Measurements from ENCODE around the gene SIN3A.

Gene SIN3A

GRCh38 chr15:75358771-75359536 is 92.5 kb downstream of the SIN3A start:
- Histone ChIP-seq H3K27me3 (ENCODE audit: insufficient read depth, poor library complexity, severe bottlenecking) (no peaks in the 10 kb centered on the region), H3K4me1 (ENCODE audit: insufficient read depth, poor library complexity, severe bottlenecking) (no peaks in the 10 kb centered on the region), H3K9me3 (ENCODE audit: severe bottlenecking) (no peaks in the 10 kb centered on the region), H3K36me3 (ENCODE audit: low read depth) (peaks cover 54% of the 10 kb centered on the region), H3K4me3 (ENCODE audit: severe bottlenecking) (no peak overlapping the region), H3K27ac (ENCODE audit: poor library complexity, severe bottlenecking) (no peak overlapping the region)
- ATAC-seq (ENCODE audit: low read depth), result no peak
- no peak for DNase-seq (ENCODE audit: low spot score)
- TF ChIP-seq, protein P1, sequence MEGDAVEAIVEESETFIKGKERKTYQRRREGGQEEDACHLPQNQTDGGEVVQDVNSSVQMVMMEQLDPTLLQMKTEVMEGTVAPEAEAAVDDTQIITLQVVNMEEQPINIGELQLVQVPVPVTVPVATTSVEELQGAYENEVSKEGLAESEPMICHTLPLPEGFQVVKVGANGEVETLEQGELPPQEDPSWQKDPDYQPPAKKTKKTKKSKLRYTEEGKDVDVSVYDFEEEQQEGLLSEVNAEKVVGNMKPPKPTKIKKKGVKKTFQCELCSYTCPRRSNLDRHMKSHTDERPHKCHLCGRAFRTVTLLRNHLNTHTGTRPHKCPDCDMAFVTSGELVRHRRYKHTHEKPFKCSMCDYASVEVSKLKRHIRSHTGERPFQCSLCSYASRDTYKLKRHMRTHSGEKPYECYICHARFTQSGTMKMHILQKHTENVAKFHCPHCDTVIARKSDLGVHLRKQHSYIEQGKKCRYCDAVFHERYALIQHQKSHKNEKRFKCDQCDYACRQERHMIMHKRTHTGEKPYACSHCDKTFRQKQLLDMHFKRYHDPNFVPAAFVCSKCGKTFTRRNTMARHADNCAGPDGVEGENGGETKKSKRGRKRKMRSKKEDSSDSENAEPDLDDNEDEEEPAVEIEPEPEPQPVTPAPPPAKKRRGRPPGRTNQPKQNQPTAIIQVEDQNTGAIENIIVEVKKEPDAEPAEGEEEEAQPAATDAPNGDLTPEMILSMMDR (IDR thresholded peaks at IDR 0.05; ENCODE audit: poor library complexity, severe bottlenecking), result no peak

DNA sequence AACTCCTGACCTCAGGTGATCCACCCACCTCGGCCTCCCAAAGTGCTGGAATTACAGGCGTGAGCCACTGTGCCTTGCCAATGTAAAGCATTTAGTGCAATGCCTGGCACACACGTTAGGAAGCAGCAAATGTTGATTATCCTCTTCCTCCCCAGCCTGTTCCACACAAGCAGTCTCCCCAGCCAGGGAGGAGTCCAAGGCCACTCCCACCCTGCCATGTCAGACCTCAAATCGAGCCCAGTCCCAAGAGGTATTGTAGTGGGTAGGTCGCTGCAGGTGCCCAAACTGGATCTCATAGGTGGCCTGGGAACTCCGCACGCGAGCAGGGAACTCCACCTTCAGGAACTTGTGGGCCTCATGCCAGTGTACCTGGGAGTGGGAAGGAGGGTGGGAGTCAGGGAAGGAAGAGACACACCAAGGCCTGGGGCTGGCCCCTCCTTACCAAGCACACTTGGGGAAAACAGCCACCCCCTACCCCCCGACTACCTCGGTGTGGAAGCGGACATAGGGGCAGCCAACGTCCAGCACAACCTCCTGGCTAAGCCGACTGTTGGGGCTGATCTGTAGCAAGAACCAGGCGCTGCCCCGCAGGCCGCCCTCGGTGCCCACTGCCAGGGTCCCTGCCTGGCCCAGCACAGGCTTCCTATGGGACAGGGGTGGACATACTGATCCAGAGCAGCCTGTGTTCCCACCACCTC is 93.4 kb downstream of the SIN3A start:
- no peaks in the 10 kb centered on the region for H3K27me3 ChIP-seq (ENCODE audit: insufficient read depth, poor library complexity, severe bottlenecking)
- ATAC-seq (ENCODE audit: low read depth) (no peak), DNase-seq (ENCODE audit: low spot score) (peak; percentile 69)
- TF ChIP-seq, protein P1 (IDR thresholded peaks at IDR 0.05; ENCODE audit: poor library complexity, severe bottlenecking), result no peak
- H3K9me3 ChIP-seq (ENCODE audit: severe bottlenecking), result no peaks in the 10 kb centered on the region
- H3K4me3 ChIP-seq (ENCODE audit: severe bottlenecking), result no peak overlapping the region
- H3K36me3 ChIP-seq (ENCODE audit: low read depth), result peaks cover 54% of the 10 kb centered on the region
- no peaks in the 10 kb centered on the region for H3K4me1 ChIP-seq (ENCODE audit: insufficient read depth, poor library complexity, severe bottlenecking)
- no peak overlapping the region for H3K27ac ChIP-seq (ENCODE audit: poor library complexity, severe bottlenecking)

DNA sequence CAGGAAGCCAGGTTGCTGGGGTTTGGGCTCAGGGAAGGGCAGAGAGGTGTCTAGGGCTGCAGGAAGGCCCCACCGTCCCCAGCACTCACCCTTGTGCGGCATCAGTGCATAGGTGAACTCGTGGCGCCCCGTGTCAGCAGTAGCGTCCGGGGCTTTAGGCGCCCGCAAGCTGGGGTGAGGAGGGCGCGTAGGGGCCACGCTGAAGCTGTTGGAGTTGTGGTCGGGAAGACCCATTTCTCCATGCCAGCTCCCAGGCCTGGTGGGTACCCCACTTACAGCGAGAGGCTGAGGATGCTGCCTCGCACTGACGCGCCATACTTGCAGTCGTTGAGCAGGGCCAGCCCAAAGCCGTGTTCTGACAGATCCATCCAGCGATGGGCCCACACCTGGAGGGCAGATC is 95.0 kb downstream of the SIN3A start:
- Histone ChIP-seq H3K36me3 (ENCODE audit: low read depth) (peaks cover 40% of the 10 kb centered on the region), H3K9me3 (ENCODE audit: severe bottlenecking) (no peaks in the 10 kb centered on the region), H3K27ac (ENCODE audit: poor library complexity, severe bottlenecking) (no peak overlapping the region), H3K27me3 (ENCODE audit: insufficient read depth, poor library complexity, severe bottlenecking) (no peaks in the 10 kb centered on the region), H3K4me3 (ENCODE audit: severe bottlenecking) (no peak overlapping the region), H3K4me1 (ENCODE audit: insufficient read depth, poor library complexity, severe bottlenecking) (no peaks in the 10 kb centered on the region)
- DNase-seq (ENCODE audit: low spot score) (no peak), ATAC-seq (ENCODE audit: low read depth) (no peak)
- TF ChIP-seq, protein P1 (IDR thresholded peaks at IDR 0.05; ENCODE audit: poor library complexity, severe bottlenecking), result no peak

- Histone ChIP-seq H3K9me3 (ENCODE audit: severe bottlenecking) (no peaks in the 10 kb centered on the region), H3K4me1 (ENCODE audit: insufficient read depth, poor library complexity, severe bottlenecking) (no peaks in the 10 kb centered on the region), H3K4me3 (ENCODE audit: severe bottlenecking) (no peak overlapping the region), H3K27me3 (ENCODE audit: insufficient read depth, poor library complexity, severe bottlenecking) (no peaks in the 10 kb centered on the region), H3K36me3 (ENCODE audit: low read depth) (peaks cover 35% of the 10 kb centered on the region), H3K27ac (ENCODE audit: poor library complexity, severe bottlenecking) (no peak overlapping the region)
- no peak for ATAC-seq (ENCODE audit: low read depth)
- peak; percentile 73 for DNase-seq (ENCODE audit: low spot score)
- TF ChIP-seq, protein P1 (IDR thresholded peaks at IDR 0.05; ENCODE audit: poor library complexity, severe bottlenecking), result no peak
Measured at GRCh38 chr15:75356006-75356405, 95.5 kb downstream of the SIN3A start.

- no peak for ATAC-seq (ENCODE audit: low read depth)
- no peak overlapping the region for H3K27ac ChIP-seq (ENCODE audit: poor library complexity, severe bottlenecking)
- H3K36me3 ChIP-seq (ENCODE audit: low read depth), result peaks cover 29% of the 10 kb centered on the region
- H3K27me3 ChIP-seq (ENCODE audit: insufficient read depth, poor library complexity, severe bottlenecking), result no peaks in the 10 kb centered on the region
- no peak for DNase-seq (ENCODE audit: low spot score)
- H3K9me3 ChIP-seq (ENCODE audit: severe bottlenecking), result no peaks in the 10 kb centered on the region
- no peak overlapping the region for H3K4me3 ChIP-seq (ENCODE audit: severe bottlenecking)
- TF ChIP-seq, protein P1 (IDR thresholded peaks at IDR 0.05; ENCODE audit: poor library complexity, severe bottlenecking), result no peak
- no peaks in the 10 kb centered on the region for H3K4me1 ChIP-seq (ENCODE audit: insufficient read depth, poor library complexity, severe bottlenecking)
Measured at GRCh38 chr15:75355369-75355768, 96.1 kb downstream of the SIN3A start.
